Astrocyte (in vitro differentiated cells and primary cell): ENCODE results near the gene PDE9A.

Experiments
- CTCF ChIP-seq: IDR thresholded peaks from 2 replicates; pipeline ENCODE4 v1.5.1; 2011; ENCODE audit warnings: low read depth, mild to moderate bottlenecking, inconsistent platforms, low read length, moderate library complexity; ENCODE audit not compliant: insufficient read depth
- EZH2 ChIP-seq: IDR thresholded peaks from 2 replicates; pipeline ENCODE4 v1.6.1; 2012; ENCODE audit warnings: mild to moderate bottlenecking, low read length, inconsistent platforms; ENCODE audit not compliant: insufficient read depth

- no peak for TF ChIP-seq CTCF
- TF ChIP-seq EZH2 = no peak
Observed at GRCh38 chr21:42679319-42680057, 26.1 kb downstream of the PDE9A start.
